HG02798 (cell line): ENCODE results near the gene GSG1L.

ENCODE experiments used
- ATAC-seq: cut with Tn5 transposase; IDR thresholded peaks from one replicate; pipeline ENCODE4 v1.9.1; 2021; ENCODE audit warnings: mild to moderate bottlenecking; ENCODE audit not compliant: unreplicated experiment, poor library complexity

GSG1L gene

GRCh38 chr16:28063591-28064061 lies at the start of gene GSG1L:
Gene GSG1L (minus strand): TSS chr16:28063714. CDS start chr16:28063424, 290 bp downstream.
- ATAC-seq = no peak

GRCh38 chr16:28112908-28113307 lies 49.4 kb upstream of the GSG1L start:
- no peak for ATAC-seq

GRCh38 chr16:28110977-28111376 lies 47.5 kb upstream of the GSG1L start:
- ATAC-seq = no peak

GRCh38 chr16:28110479-28110878 lies 47.0 kb upstream of the GSG1L start:
- ATAC-seq = no peak

GRCh38 chr16:28110074-28110473 lies 46.6 kb upstream of the GSG1L start:
- ATAC-seq = no peak

- ATAC-seq = no peak
Observed at GRCh38 chr16:28108590-28109247, 45.2 kb upstream of the GSG1L start.

- no peak for ATAC-seq
Observed at GRCh38 chr16:28107232-28107631, 43.7 kb upstream of the GSG1L start.

- no peak for ATAC-seq
Observed at GRCh38 chr16:28106467-28107215, 43.1 kb upstream of the GSG1L start.

GRCh38 chr16:28105954-28106353 lies 42.4 kb upstream of the GSG1L start:
- no peak for ATAC-seq

- no peak for ATAC-seq
Observed at GRCh38 chr16:28105297-28105696, 41.8 kb upstream of the GSG1L start.

- ATAC-seq = no peak
Observed at GRCh38 chr16:28104404-28104803, 40.9 kb upstream of the GSG1L start.

GRCh38 chr16:28103516-28104170 lies 40.1 kb upstream of the GSG1L start:
- no peak for ATAC-seq

- no peak for ATAC-seq
Observed at GRCh38 chr16:28101533-28101890, 38.0 kb upstream of the GSG1L start.

GRCh38 chr16:28100810-28101532 lies 37.5 kb upstream of the GSG1L start:
- no peak for ATAC-seq

GRCh38 chr16:28098959-28099945 lies 35.7 kb upstream of the GSG1L start:
- no peak for ATAC-seq

GRCh38 chr16:28098171-28098958 lies 34.9 kb upstream of the GSG1L start:
- no peak for ATAC-seq

GRCh38 chr16:28096983-28097899 lies 33.7 kb upstream of the GSG1L start:
- no peak for ATAC-seq

- ATAC-seq = no peak
Observed at GRCh38 chr16:28093385-28093725, 29.8 kb upstream of the GSG1L start.
